NCI-H1694 (cell line): ENCODE data around the gene SH3RF1.

ENCODE experiments used
- DNase-seq: peaks from one replicate; lab custom pipeline; 2025; lab: John Stamatoyannopoulos, UW

Gene SH3RF1

GRCh38 chr4:169132561-169133305 is 138.0 kb downstream of the SH3RF1 start:
- no peak for DNase-seq

GRCh38 chr4:169131556-169132208 is 139.1 kb downstream of the SH3RF1 start:
- DNase-seq: no peak

GRCh38 chr4:169128902-169129301 is 141.9 kb downstream of the SH3RF1 start:
- DNase-seq: no peak

- no peak for DNase-seq
Measured at GRCh38 chr4:169127314-169127713, 143.4 kb downstream of the SH3RF1 start.

- DNase-seq: no peak
Measured at GRCh38 chr4:169124661-169125060, 146.1 kb downstream of the SH3RF1 start.

- DNase-seq: no peak
Measured at GRCh38 chr4:169122422-169122821, 148.3 kb downstream of the SH3RF1 start.

- DNase-seq: no peak
Measured at GRCh38 chr4:169121861-169122382, 148.8 kb downstream of the SH3RF1 start.

- DNase-seq: no peak
Measured at GRCh38 chr4:169120624-169121023, 150.1 kb downstream of the SH3RF1 start.

GRCh38 chr4:169119536-169119935 is 151.2 kb downstream of the SH3RF1 start:
- peak; percentile 3 for DNase-seq

- no peak for DNase-seq
Measured at GRCh38 chr4:169117591-169118081, 153.1 kb downstream of the SH3RF1 start.

GRCh38 chr4:169116270-169116901 is 154.4 kb downstream of the SH3RF1 start:
- no peak for DNase-seq

GRCh38 chr4:169115897-169116254 is 154.9 kb downstream of the SH3RF1 start:
- no peak for DNase-seq

- DNase-seq: no peak
Measured at GRCh38 chr4:169115144-169115896, 155.4 kb downstream of the SH3RF1 start.

- no peak for DNase-seq
Measured at GRCh38 chr4:169114341-169114974, 156.3 kb downstream of the SH3RF1 start.

- DNase-seq: no peak
Measured at GRCh38 chr4:169110633-169111032, 160.1 kb downstream of the SH3RF1 start.

- no peak for DNase-seq
Measured at GRCh38 chr4:169109035-169109675, 161.6 kb downstream of the SH3RF1 start.

GRCh38 chr4:169108303-169108702 is 162.5 kb downstream of the SH3RF1 start:
- DNase-seq: no peak

- no peak for DNase-seq
Measured at GRCh38 chr4:169107528-169107927, 163.2 kb downstream of the SH3RF1 start.

- DNase-seq: no peak
Measured at GRCh38 chr4:169106696-169107229, 164.0 kb downstream of the SH3RF1 start.

GRCh38 chr4:169105620-169106019 is 165.1 kb downstream of the SH3RF1 start:
- no peak for DNase-seq

GRCh38 chr4:169103966-169104412 is 166.8 kb downstream of the SH3RF1 start:
- DNase-seq: peak; percentile 49
